IMR-90 (cell line): Measurements from ENCODE around the gene CIROP.

Source experiments
- CHD1 ChIP-seq: IDR thresholded peaks from 2 replicates; pipeline ENCODE4 v1.6.1; 2012; ENCODE audit warnings: low read depth, low read length, improper control_type of control experiment
- CTCF ChIP-seq: conservative IDR thresholded peaks from 2 replicates; pipeline ENCODE4 v1.5.1; 2012; ENCODE audit warnings: mild to moderate bottlenecking, low read depth, low read length, improper control_type of control experiment
- ELK1 ChIP-seq: fragments of 150-350 bp; IDR thresholded peaks from 2 replicates; pipeline ENCODE4 v1.6.1; 2016; ENCODE audit warnings: low read depth, mild to moderate bottlenecking, low read length, moderate library complexity, borderline replicate concordance
- FOS ChIP-seq: fragments of 150-350 bp; IDR thresholded peaks from 2 replicates; pipeline ENCODE4 v1.6.1; 2016; ENCODE audit warnings: low read depth, low read length
- MAFK ChIP-seq: IDR thresholded peaks from 2 replicates; pipeline ENCODE4 v1.6.1; 2012; ENCODE audit warnings: low read depth, low read length, improper control_type of control experiment
- POLR2A ChIP-seq: IDR thresholded peaks from 2 replicates; pipeline ENCODE4 v1.6.1; 2012; ENCODE audit warnings: mild to moderate bottlenecking, low read depth, low read length
- RAD21 ChIP-seq: IDR thresholded peaks from 2 replicates; pipeline ENCODE4 v1.6.1; 2012; ENCODE audit warnings: low read length, improper control_type of control experiment

GRCh38 chr14:23153851-23154796 lies 49.3 kb upstream of the CIROP start:
- TF ChIP-seq CTCF (no peak), ELK1 (no peak), POLR2A (no peak), RAD21 (no peak), MAFK (no peak), FOS (no peak), CHD1 (no peak)
